Measurements from ENCODE around the gene GTF2IRD2. TPM values are rescaled to one million over a fixed set of nuclear protein-coding genes. Genes with fewer than 3 reads are reported as not detected.
"Not testable (repeated sequence)": the region's sequence is repeated elsewhere in the genome, so short reads cannot be mapped to it uniquely, and the experiment has no call there.

GTF2IRD2 gene
- total and polyA plus RNA-seq, 2 of the 4 experiments (the other 2 are of a cell fraction): 2.9 to 5.2 TPM

- H3K27ac ChIP-seq (ENCODE audit: insufficient read depth, low read length); in situ Hi-C loops (cut with MboI; ENCODE audit: low sequenced_read_pairs); H2BK5ac ChIP-seq (ENCODE audit: low read depth, low read length, poor library complexity, severe bottlenecking); H3K79me1 ChIP-seq (ENCODE audit: low read depth in 1 of 2, low read length in 2 of 2); H4K5ac ChIP-seq (ENCODE audit: low read depth, low read length); POLR2A ChIA-PET (ENCODE audit: unreplicated experiment); H3K9me1 ChIP-seq (ENCODE audit: insufficient read depth, low read length); H3K4me2 ChIP-seq (ENCODE audit: low read depth, low read length); dilution Hi-C loops (cut with HindIII; ENCODE audit: low sequenced_read_pairs, unreplicated experiment); H3K56ac ChIP-seq (ENCODE audit: extremely low read depth, insufficient read depth, low read length); DNase-seq; BruUV-seq (replicated peaks); H4K20me1 ChIP-seq (ENCODE audit: insufficient read depth, low read length); H2AK5ac ChIP-seq (ENCODE audit: low read depth, low read length); H4K8ac ChIP-seq (ENCODE audit: low read depth in 2 of 2, low read length in 2 of 2); H3K27me3 ChIP-seq (ENCODE audit: control insufficient read depth, insufficient read depth, low read length); H2BK120ac ChIP-seq (ENCODE audit: low read depth, low read length); H3K18ac ChIP-seq (ENCODE audit: low read depth, low read length); H3K23ac ChIP-seq (ENCODE audit: low read depth, low read length); H3K9ac ChIP-seq (ENCODE audit: low read depth, low read length); H3K9me3 ChIP-seq (ENCODE audit: control insufficient read depth, insufficient read depth, low read length); H3K14ac ChIP-seq (replicated peaks; ENCODE audit: low read depth, low read length); H2BK15ac ChIP-seq (ENCODE audit: low read depth, low read length); H2AFZ ChIP-seq (replicated peaks; ENCODE audit: low read length, poor library complexity); H3K36me3 ChIP-seq (ENCODE audit: control insufficient read depth, insufficient read depth, low read length); ATAC-seq (ENCODE audit: low read depth); CTCF ChIA-PET; H3K4me3 ChIP-seq (ENCODE audit: insufficient read depth, low read depth, low read length); H2AK9ac ChIP-seq (replicated peaks; ENCODE audit: low read depth, low read length, poor library complexity); H3K4me1 ChIP-seq (ENCODE audit: control insufficient read depth, insufficient read depth, low read length); H4K91ac ChIP-seq (ENCODE audit: insufficient read depth, low read depth, low read length); H3K4ac ChIP-seq (ENCODE audit: low read depth, low read length); intact Hi-C loops (cut with micrococcal nuclease); H2BK20ac ChIP-seq (ENCODE audit: low read depth, low read length): not testable (repeated sequence)
- no CpG with 5 or more reads among the region's 4 CpGs for WGBS, 2 experiments (ENCODE audit: extremely low coverage in 2 of 2, insufficient read length in 1 of 2)
Observed at GRCh38 chr7:74798644-74799043, 52.8 kb downstream of the GTF2IRD2 start.

- H3K79me1 ChIP-seq (ENCODE audit: low read depth in 1 of 2, low read length in 2 of 2); H2BK15ac ChIP-seq (ENCODE audit: low read depth, low read length); H4K5ac ChIP-seq (ENCODE audit: low read depth, low read length); H3K4me1 ChIP-seq (ENCODE audit: control insufficient read depth, insufficient read depth, low read length); H3K4ac ChIP-seq (ENCODE audit: low read depth, low read length); ATAC-seq (ENCODE audit: low read depth); DNase-seq; H3K27me3 ChIP-seq (ENCODE audit: control insufficient read depth, insufficient read depth, low read length); H4K91ac ChIP-seq (ENCODE audit: insufficient read depth, low read depth, low read length); H3K4me2 ChIP-seq (ENCODE audit: low read depth, low read length); BruUV-seq (replicated peaks); H2AK9ac ChIP-seq (replicated peaks; ENCODE audit: low read depth, low read length, poor library complexity); H4K8ac ChIP-seq (ENCODE audit: low read depth in 2 of 2, low read length in 2 of 2); H3K23ac ChIP-seq (ENCODE audit: low read depth, low read length); H3K36me3 ChIP-seq (ENCODE audit: control insufficient read depth, insufficient read depth, low read length); H3K56ac ChIP-seq (ENCODE audit: extremely low read depth, insufficient read depth, low read length); POLR2A ChIA-PET (ENCODE audit: unreplicated experiment); H3K9me3 ChIP-seq (ENCODE audit: control insufficient read depth, insufficient read depth, low read length); in situ Hi-C loops (cut with MboI; ENCODE audit: low sequenced_read_pairs); H3K14ac ChIP-seq (replicated peaks; ENCODE audit: low read depth, low read length); H3K4me3 ChIP-seq (ENCODE audit: insufficient read depth, low read depth, low read length); intact Hi-C loops (cut with micrococcal nuclease); H3K18ac ChIP-seq (ENCODE audit: low read depth, low read length); H2AK5ac ChIP-seq (ENCODE audit: low read depth, low read length); H2BK5ac ChIP-seq (ENCODE audit: low read depth, low read length, poor library complexity, severe bottlenecking); dilution Hi-C loops (cut with HindIII; ENCODE audit: low sequenced_read_pairs, unreplicated experiment); H2AFZ ChIP-seq (replicated peaks; ENCODE audit: low read length, poor library complexity); H4K20me1 ChIP-seq (ENCODE audit: insufficient read depth, low read length); H3K9me1 ChIP-seq (ENCODE audit: insufficient read depth, low read length); H3K9ac ChIP-seq (ENCODE audit: low read depth, low read length); CTCF ChIA-PET; H2BK120ac ChIP-seq (ENCODE audit: low read depth, low read length); H2BK20ac ChIP-seq (ENCODE audit: low read depth, low read length); H3K27ac ChIP-seq (ENCODE audit: insufficient read depth, low read length): not testable (repeated sequence)
- no CpG with 5 or more reads among the region's 27 CpGs for WGBS, 2 experiments (ENCODE audit: extremely low coverage in 2 of 2, insufficient read length in 1 of 2)
Observed at GRCh38 chr7:74797848-74798622, 53.4 kb downstream of the GTF2IRD2 start.
